ENCODE results near the gene MRPL19.

GRCh38 chr2:75707901-75708300, 61.3 kb downstream of the MRPL19 start:
- no peak for TF ChIP-seq ZFX (IDR thresholded peaks at IDR 0.05)
- TF ChIP-seq, protein P1, sequence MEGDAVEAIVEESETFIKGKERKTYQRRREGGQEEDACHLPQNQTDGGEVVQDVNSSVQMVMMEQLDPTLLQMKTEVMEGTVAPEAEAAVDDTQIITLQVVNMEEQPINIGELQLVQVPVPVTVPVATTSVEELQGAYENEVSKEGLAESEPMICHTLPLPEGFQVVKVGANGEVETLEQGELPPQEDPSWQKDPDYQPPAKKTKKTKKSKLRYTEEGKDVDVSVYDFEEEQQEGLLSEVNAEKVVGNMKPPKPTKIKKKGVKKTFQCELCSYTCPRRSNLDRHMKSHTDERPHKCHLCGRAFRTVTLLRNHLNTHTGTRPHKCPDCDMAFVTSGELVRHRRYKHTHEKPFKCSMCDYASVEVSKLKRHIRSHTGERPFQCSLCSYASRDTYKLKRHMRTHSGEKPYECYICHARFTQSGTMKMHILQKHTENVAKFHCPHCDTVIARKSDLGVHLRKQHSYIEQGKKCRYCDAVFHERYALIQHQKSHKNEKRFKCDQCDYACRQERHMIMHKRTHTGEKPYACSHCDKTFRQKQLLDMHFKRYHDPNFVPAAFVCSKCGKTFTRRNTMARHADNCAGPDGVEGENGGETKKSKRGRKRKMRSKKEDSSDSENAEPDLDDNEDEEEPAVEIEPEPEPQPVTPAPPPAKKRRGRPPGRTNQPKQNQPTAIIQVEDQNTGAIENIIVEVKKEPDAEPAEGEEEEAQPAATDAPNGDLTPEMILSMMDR (conservative IDR thresholded peaks at IDR 0.05): no peak
